SK-N-SH treated with all-trans-retinoic acid at 6 μM for 48 hours (cell line): ENCODE measurements around the gene DTNBP1.

ENCODE experiments used
- ARNTL ChIP-seq: fragments of 450-650 bp; formaldehyde crosslinking; IDR thresholded peaks from 2 replicates; pipeline ENCODE4 v1.5.0; 2020; ENCODE audit warnings: low read depth, mild to moderate bottlenecking, moderate library complexity, borderline replicate concordance
- CREB5 ChIP-seq: fragments of 250-450 bp; sonication (Bioruptor Pico); IDR thresholded peaks from 2 replicates; pipeline ENCODE4 v1.5.1; 2020; ENCODE audit warnings: low read depth, mild to moderate bottlenecking, moderate library complexity
- ESRRG ChIP-seq: fragments of 250-450 bp; sonication (Bioruptor Pico); IDR thresholded peaks from 2 replicates; pipeline ENCODE4 v1.6.1; 2021; ENCODE audit warnings: mild to moderate bottlenecking
- RARB ChIP-seq: fragments of 250-450 bp; sonication (Bioruptor Pico); IDR thresholded peaks from 2 replicates; pipeline ENCODE4 v1.8.0; 2021; ENCODE audit warnings: mild to moderate bottlenecking, moderate library complexity
- TSHZ2 ChIP-seq: fragments of 250-450 bp; sonication (Bioruptor Pico); IDR thresholded peaks from 2 replicates; pipeline ENCODE4 v1.5.0; 2020; ENCODE audit warnings: mild to moderate bottlenecking, moderate library complexity
- ZFP3 ChIP-seq: fragments of 250-450 bp; sonication (Bioruptor Pico); IDR thresholded peaks from 2 replicates; pipeline ENCODE4 v1.5.0; 2020; ENCODE audit warnings: mild to moderate bottlenecking, moderate library complexity
- ZFP30 ChIP-seq: fragments of 450-650 bp; formaldehyde crosslinking; IDR thresholded peaks from 2 replicates; pipeline ENCODE4 v1.5.0; 2022; ENCODE audit warnings: mild to moderate bottlenecking, moderate library complexity
- ZNF565 ChIP-seq: fragments of 450-650 bp; formaldehyde crosslinking; conservative IDR thresholded peaks from 2 replicates; pipeline ENCODE4 v1.5.0; 2020; ENCODE audit warnings: low read depth, mild to moderate bottlenecking, moderate library complexity

GRCh38 chr6:15668918-15669317, 6.1 kb upstream of the DTNBP1 start:
- TF ChIP-seq ZNF565 (CRISPR knock-in tag) (no peak), ARNTL (no peak), TSHZ2 (CRISPR knock-in tag) (no peak), ESRRG (CRISPR knock-in tag) (no peak), ZFP30 (CRISPR knock-in tag) (no peak), CREB5 (no peak), RARB (CRISPR knock-in tag) (no peak), ZFP3 (CRISPR knock-in tag) (no peak)
